SK-N-SH (cell line): ENCODE results near the gene PPP2R5D.

Experiments used
- CTCF ChIP-seq: fragments of 200-600 bp; sonication (generic); IDR thresholded peaks from 2 replicates; pipeline ENCODE4 v1.6.1; 2017; ENCODE audit warnings: antibody characterized with exemption, mild to moderate bottlenecking, moderate library complexity
- EP300 ChIP-seq, 2 experiments: IDR thresholded peaks; 2 replicates each; pipeline versions ENCODE4 v1.4.0 to v1.6.1; 2012; ENCODE audit warnings: borderline replicate concordance in 1 of 2, low read depth in 1 of 2, low read length in 1 of 2
- FOXM1 ChIP-seq: IDR thresholded peaks from 2 replicates; pipeline ENCODE4 v1.4.0; 2012; ENCODE audit warnings: low read depth, mild to moderate bottlenecking
- GABPA ChIP-seq: IDR thresholded peaks from 2 replicates; pipeline ENCODE4 v1.4.0; 2012; ENCODE audit warnings: low read depth, mild to moderate bottlenecking
- MAX ChIP-seq: IDR thresholded peaks from 2 replicates; pipeline ENCODE4 v1.4.0; 2012; ENCODE audit warnings: low read depth
- POLR2AphosphoS5 ChIP-seq: IDR thresholded peaks from 2 replicates; pipeline ENCODE4 v1.6.1; 2012; ENCODE audit warnings: low read depth, low read length
- REST ChIP-seq: IDR thresholded peaks from 2 replicates; pipeline ENCODE4 v1.6.1; 2012; ENCODE audit warnings: mild to moderate bottlenecking, low read depth, low read length, moderate library complexity
- RFX5 ChIP-seq: IDR thresholded peaks from 2 replicates; pipeline ENCODE4 v1.6.1; 2012; ENCODE audit warnings: mild to moderate bottlenecking, improper control_type of control experiment, low read length

- no peak for TF ChIP-seq CTCF
- no peak for TF ChIP-seq FOXM1
- TF ChIP-seq MAX = no peak
- TF ChIP-seq EP300 (IDR thresholded peaks at IDR 0.05; ENCODE audit: borderline replicate concordance in 1 of 2, low read depth in 1 of 2, low read length in 1 of 2) = no peak
- no peak for TF ChIP-seq REST
- no peak for TF ChIP-seq RFX5
- no peak for TF ChIP-seq GABPA
- no peak for TF ChIP-seq POLR2AphosphoS5
These were observed 77.5 kb downstream of the PPP2R5D start for GRCh38 chr6:43061861-43062260.
